Smooth muscle cell (in vitro differentiated cells): Measurements from ENCODE around the gene NEK5. TPM values are rescaled to one million over a fixed set of nuclear protein-coding genes. Genes with fewer than 3 reads are reported as not detected.

Source experiments
- DNase-seq: peaks from one replicate; lab custom pipeline; 2025; ENCODE audit not compliant: unreplicated experiment; lab: John Stamatoyannopoulos, UW
- H2AFZ ChIP-seq: fragments of 200-600 bp; sonication (generic); 2 replicates; pipeline ENCODE4 v1.6.0; 2016; ENCODE audit warnings: antibody characterized with exemption, low read depth, mild to moderate bottlenecking
- H3F3A ChIP-seq: fragments of 200-600 bp; sonication (generic); 2 replicates; pipeline ENCODE4 v1.6.0; 2017; ENCODE audit warnings: antibody characterized with exemption, low read depth
- H3K27ac ChIP-seq: fragments of 200-600 bp; sonication (generic); 2 replicates; pipeline ENCODE4 v1.5.1; 2016; ENCODE audit warnings: low read depth, mild to moderate bottlenecking
- H3K27me3 ChIP-seq: fragments of 200-600 bp; sonication (generic); 2 replicates; pipeline ENCODE4 v1.6.1; 2016; ENCODE audit warnings: low read depth, mild to moderate bottlenecking
- H3K36me3 ChIP-seq: fragments of 200-600 bp; sonication (generic); 2 replicates; pipeline ENCODE4 v1.5.1; 2016; ENCODE audit warnings: low read depth
- H3K4me1 ChIP-seq: fragments of 200-600 bp; sonication (generic); 2 replicates; pipeline ENCODE4 v1.5.1; 2016; ENCODE audit warnings: low read depth
- H3K4me2 ChIP-seq: fragments of 200-600 bp; sonication (generic); 2 replicates; pipeline ENCODE4 v1.6.0; 2016; ENCODE audit warnings: mild to moderate bottlenecking
- H3K4me3 ChIP-seq: fragments of 200-600 bp; sonication (generic); 2 replicates; pipeline ENCODE4 v1.5.1; 2016; ENCODE audit warnings: mild to moderate bottlenecking
- H3K79me2 ChIP-seq: fragments of 200-600 bp; sonication (generic); 2 replicates; pipeline ENCODE4 v1.6.0; 2016; ENCODE audit warnings: low read depth, mild to moderate bottlenecking
- H3K9ac ChIP-seq: fragments of 200-600 bp; sonication (generic); 2 replicates; pipeline ENCODE4 v1.6.0; 2016; ENCODE audit warnings: low read depth
- H3K9me3 ChIP-seq: fragments of 200-600 bp; sonication (generic); replicated peaks from 2 replicates; pipeline ENCODE4 v1.5.1; 2016; ENCODE audit warnings: low read depth
- H4K20me1 ChIP-seq: fragments of 200-600 bp; sonication (generic); 2 replicates; pipeline ENCODE4 v1.6.0; 2016; ENCODE audit warnings: low read depth
- CTCF ChIP-seq: fragments of 200-600 bp; sonication (generic); IDR thresholded peaks from 2 replicates; pipeline ENCODE4 v1.5.1; 2017; ENCODE audit warnings: borderline replicate concordance, mild to moderate bottlenecking, antibody characterized with exemption; ENCODE audit not compliant: insufficient read depth, poor library complexity, severe bottlenecking
- WGBS: methylation state at CpG from one replicate; pipeline ENCODE4 v1.1.7; 2016; ENCODE audit warnings: low lambda C conversion rate; 5-methylcytosine and 5-hydroxymethylcytosine counted together
- polyA plus RNA-seq: library from polyadenylated mRNA; unstranded; fragments of >200 nt; fragmentation: Nextera tagmentation; extraction: Ambion mirVana; gene quantifications from 2 replicates; pipeline ENCODE4 v1.2.1, GENCODE V29; 2016
- total RNA-seq: library from RNA; depleted of rRNA; stranded (reverse); fragments of >200 nt; gene quantifications from 2 replicates; pipeline ENCODE4 v1.2.3, GENCODE V29; 2014

NEK5 gene
- total and polyA plus RNA-seq, 2 experiments from 2014 or later: 0.04 to 0.29 TPM

DNA sequence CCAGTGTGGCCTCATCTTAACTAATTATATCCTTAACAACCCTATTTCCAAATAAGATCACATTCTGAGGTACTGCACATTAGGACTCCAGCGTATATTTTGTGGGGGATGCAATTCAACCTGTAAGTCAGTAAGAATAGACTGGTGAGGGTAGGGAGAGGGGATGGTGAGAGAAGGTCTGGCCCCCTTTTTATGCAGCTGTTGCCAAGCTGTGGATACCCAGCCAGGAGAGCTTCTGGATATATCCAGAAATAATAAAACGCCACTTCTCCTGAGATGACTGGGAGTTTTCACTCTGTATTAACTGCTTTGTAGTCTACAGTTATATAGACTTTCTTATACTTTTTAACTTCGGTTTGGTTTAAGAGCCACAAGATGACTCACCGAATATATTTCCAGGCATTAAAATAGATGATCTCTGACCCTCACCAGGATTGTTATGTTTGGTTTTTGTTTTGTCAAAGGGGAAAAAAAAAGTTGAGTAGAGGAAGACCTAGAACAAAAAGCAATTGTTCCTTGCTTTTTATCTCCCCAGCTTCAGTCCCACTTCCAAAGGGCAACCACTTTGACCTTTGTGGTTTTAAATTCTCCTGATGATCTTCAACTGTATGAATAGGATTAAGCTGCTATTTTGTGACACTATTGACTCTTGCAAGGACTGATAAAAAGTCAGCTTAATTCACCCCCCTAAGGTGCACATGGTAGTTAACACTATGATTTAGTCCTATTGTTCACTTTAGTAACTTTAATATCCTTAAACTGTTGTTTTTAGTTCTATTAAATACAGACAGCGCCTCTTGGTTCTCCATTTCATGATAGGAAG lies 33.6 kb upstream of the NEK5 start:
- Histone ChIP-seq H3K4me1 (peaks cover 14% of the 10 kb centered on the region), H3K9me3 (no peaks in the 10 kb centered on the region), H3K79me2 (peaks cover 2% of the 10 kb centered on the region), H3K36me3 (no peaks in the 10 kb centered on the region), H3K27ac (peak overlapping the region; percentile 21), H3F3A (no peaks in the 10 kb centered on the region), H3K27me3 (no peaks in the 10 kb centered on the region), H3K4me3 (no peak overlapping the region), H3K9ac (no peak overlapping the region), H4K20me1 (no peaks in the 10 kb centered on the region), H3K4me2 (peak overlapping the region; percentile 47), H2AFZ (no peak overlapping the region)
- DNase-seq: no peak
- WGBS: 67% methylated on average over 5 of the region's 5 CpGs
- TF ChIP-seq CTCF: no peak

GRCh38 chr13:52161181-52161646 lies 32.3 kb upstream of the NEK5 start:
- Histone ChIP-seq H3K9me3 (no peaks in the 10 kb centered on the region), H3K4me3 (no peak overlapping the region), H3K79me2 (peaks cover 5% of the 10 kb centered on the region), H3K27me3 (no peaks in the 10 kb centered on the region), H3K27ac (no peak overlapping the region), H3K4me1 (peaks cover 14% of the 10 kb centered on the region), H4K20me1 (no peaks in the 10 kb centered on the region), H3F3A (no peaks in the 10 kb centered on the region), H3K9ac (no peak overlapping the region), H3K36me3 (no peaks in the 10 kb centered on the region), H3K4me2 (no peak overlapping the region), H2AFZ (no peak overlapping the region)
- WGBS: 81% methylated on average over 3 of the region's 3 CpGs
- no peak for TF ChIP-seq CTCF
- DNase-seq: no peak

DNA sequence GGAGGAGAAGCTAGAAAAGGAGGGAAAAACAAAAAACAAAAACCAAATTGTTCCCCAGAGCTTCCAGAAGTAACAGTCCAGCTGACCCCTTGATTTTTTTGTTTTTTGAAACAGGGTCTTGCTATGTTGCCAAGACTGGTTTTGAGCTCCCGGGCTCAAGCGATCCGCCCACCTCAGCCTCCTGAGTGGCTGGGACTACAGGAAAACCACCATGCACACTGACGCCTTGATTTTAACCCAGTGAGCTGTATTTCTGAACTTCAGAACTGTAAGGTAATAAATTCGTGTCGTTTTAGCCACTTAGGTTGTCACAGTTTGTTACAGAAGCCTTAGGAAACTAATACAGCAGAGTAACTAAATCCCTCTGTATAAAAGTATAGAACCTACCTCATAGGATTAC lies 31.6 kb upstream of the NEK5 start:
- no peak for DNase-seq
- no peak overlapping the region for H3K4me2 ChIP-seq
- peaks cover 5% of the 10 kb centered on the region for H3K79me2 ChIP-seq
- H2AFZ ChIP-seq: no peak overlapping the region
- no peaks in the 10 kb centered on the region for H3K36me3 ChIP-seq
- H3K9me3 ChIP-seq: no peaks in the 10 kb centered on the region
- H3K4me1 ChIP-seq: peaks cover 14% of the 10 kb centered on the region
- WGBS: 90% methylated on average over 6 of the region's 6 CpGs
- H3K27me3 ChIP-seq: no peaks in the 10 kb centered on the region
- H4K20me1 ChIP-seq: no peaks in the 10 kb centered on the region
- no peaks in the 10 kb centered on the region for H3F3A ChIP-seq
- no peak overlapping the region for H3K9ac ChIP-seq
- H3K4me3 ChIP-seq: no peak overlapping the region
- TF ChIP-seq CTCF: no peak
- H3K27ac ChIP-seq: no peak overlapping the region
